Non-pigmented ciliary epithelial cell (primary cell): ENCODE results near the gene RALGAPA1.
"Not testable (repeated sequence)": the region's sequence is repeated elsewhere in the genome, so short reads cannot be mapped to it uniquely, and the experiment has no call there.

Experiments used
- DNase-seq: peaks from one replicate; pipeline ENCODE4 v3.0.0-alpha.2; 2010; ENCODE audit warnings: low read depth

Gene RALGAPA1

GRCh38 chr14:35699791-35700444, 109.2 kb downstream of the RALGAPA1 start:
- no peak for DNase-seq

DNA sequence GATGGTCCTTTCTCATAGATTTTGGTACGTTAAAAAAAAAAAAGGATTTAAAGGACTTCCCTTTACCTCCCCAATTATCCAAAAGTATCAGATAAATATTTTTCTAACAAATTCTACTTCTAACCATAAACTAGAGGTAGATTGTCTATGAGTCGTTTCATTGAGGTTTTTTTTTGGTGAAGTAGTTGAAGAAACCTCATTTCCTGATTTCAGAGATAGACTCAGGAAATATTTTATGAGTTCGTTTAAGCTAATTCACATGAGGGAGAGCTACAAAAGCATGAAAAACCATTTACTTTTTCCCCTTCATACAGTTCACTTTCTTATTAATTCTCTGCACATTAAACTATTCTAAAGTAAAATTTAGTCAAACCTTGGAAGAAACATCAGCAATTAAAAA, 112.5 kb downstream of the RALGAPA1 start:
- no peak for DNase-seq

DNA sequence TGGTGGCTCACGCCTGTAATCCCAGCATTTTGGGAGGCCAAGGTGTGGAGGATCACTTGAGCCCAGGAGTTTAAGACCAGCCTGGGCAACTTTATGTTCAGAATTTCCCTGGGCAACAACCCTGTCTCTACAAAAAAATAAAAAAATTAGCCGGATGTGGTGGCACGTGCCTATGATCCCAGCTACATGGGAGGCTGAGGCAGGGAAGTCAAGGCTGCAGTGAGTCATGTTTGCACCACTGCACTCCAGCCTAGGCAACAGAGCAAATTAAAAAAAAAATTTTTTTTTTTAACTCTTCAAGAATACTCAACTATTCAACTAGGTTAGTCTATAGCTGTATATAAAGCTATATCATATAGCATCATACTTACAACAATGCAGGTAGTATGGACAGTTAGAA, 113.0 kb downstream of the RALGAPA1 start:
- no peak for DNase-seq

- DNase-seq: no peak
These were observed 113.4 kb downstream of the RALGAPA1 start for GRCh38 chr14:35695647-35696046.

DNA sequence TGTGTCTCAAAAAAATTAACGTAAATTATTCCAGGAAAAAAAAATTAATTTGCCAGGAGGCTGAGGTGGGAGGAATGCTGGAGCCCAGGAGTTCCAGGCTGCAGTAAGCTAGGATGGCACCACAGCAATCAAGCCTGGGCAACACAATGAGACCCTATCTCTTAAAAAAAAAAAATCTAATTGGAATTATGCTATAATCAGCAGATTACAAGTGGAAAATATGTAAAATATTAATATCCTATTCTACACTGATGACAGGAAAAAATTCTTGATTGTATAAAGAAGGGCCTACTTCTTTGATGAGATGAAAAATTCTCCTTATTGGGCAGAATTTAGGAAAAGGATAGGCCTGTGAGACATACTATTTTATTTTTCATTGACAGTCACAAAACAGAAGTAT, 114.0 kb downstream of the RALGAPA1 start:
- DNase-seq: no peak

GRCh38 chr14:35689000-35689460, 120.1 kb downstream of the RALGAPA1 start:
- no peak for DNase-seq

GRCh38 chr14:35688126-35688826, 120.8 kb downstream of the RALGAPA1 start:
- no peak for DNase-seq

GRCh38 chr14:35687335-35687939, 121.7 kb downstream of the RALGAPA1 start:
- peak; percentile 45 for DNase-seq

DNA sequence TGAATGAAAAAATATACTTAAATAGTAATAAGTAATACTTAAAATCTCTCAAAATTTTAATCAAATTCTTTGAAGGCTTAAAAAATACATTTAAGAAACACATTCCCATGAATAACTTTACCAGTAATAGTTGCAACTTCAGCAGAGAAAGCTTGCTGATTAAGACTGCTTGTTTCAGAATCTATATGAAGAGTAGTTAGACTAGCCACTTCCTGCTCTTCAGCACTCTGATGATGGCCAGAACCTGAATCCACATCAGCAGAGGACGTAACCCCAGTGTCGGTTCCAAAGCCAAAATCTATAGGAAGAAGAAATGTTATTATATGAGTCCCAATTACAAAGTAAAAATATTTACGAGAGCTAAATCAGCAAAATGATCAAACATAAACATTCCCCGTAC, 125.4 kb downstream of the RALGAPA1 start:
- DNase-seq: not testable (repeated sequence)

DNA sequence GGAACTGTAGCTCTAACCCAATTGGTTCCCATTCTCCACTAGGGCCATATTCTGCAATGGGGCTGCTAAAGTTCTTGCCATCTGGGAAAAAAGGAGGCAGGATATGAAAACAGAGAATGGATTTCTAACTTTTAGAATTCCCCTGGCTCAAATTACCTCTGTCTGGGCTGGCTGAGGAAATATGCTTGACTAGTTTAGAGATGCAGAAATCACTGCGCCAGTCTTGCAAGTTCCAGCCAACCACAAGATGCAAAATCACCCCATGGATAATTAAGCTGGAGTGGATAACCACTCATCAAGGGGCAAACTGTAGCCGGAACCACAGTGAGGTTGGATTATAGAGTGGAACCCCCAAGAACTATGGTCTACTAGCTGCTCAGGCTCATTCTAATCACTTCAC, 126.3 kb downstream of the RALGAPA1 start:
- peak; percentile 27 for DNase-seq

DNA sequence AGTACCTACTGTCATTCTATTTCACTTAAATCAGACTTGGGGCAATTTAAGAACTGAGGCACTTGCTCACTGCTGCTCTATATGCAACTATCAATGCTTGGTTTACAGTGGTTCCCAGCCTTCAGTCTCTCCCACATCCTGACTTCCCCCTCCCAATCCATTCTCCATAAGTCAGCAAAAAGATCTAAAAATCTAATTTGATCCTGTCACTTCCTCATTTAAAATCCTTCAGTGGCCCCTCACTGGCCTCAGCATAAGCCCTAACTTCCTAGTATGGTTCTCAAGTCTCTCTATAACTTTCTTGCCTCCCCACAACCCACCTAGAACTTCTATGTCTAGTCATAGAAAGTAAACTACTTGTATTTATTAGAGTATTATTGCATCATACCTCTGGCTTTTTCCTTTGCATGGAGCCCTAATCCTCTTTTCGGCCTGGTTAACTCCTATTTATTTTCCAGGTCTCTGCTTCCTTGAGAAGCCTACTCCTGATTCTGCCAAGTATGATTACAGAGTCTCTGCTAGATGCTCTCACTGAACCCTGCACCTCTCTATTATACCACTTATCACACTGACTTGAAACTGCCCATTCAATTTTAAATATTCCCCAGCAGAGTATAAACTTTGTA, 130.6 kb downstream of the RALGAPA1 start:
- no peak for DNase-seq

DNA sequence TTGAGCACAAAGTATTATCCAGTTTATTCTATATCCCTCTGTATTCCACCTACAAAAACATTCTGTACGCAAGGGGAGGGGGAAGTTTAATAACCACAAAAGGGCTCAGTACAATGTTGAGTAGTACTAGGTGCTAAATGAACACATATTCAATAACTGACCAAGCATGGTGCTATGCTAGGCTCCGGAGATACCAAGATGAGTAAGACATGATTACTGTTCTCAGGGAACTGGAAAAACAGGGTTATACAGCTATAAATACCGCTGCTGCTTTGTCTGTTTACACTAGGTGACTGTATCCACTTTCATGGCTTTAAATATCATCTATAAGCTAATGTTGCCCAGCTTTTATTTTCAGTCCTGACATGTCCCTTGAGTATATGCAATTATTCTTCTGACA, 139.3 kb downstream of the RALGAPA1 start:
- DNase-seq: peak; percentile 83

DNA sequence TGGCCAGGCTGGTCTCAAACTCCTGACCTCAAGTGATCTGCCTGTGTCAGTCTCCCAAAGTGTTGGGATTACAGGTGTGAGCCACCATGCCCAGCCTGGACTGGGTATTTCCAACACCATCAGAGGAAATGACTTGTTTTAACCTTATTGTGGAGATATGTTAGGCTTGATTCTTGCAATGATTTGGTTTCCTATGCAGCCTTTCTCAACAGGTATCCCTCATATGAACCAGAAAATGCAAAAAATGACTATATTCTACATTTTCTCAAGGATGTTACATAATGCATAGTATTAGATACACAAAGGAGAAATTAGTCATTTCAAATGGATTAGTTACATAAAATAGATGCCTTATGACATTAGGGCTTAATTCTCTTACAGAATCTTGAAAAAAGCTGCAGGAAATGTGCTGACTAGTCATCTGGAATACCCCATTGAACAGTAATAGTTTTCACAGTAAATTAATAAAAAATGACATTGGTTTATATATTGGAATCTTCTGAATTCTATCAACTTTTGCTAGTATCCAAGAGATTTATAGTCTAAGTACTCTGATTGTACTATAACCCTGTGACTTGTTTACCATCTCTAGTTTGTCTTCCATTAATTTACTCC, 142.6 kb downstream of the RALGAPA1 start:
- DNase-seq: no peak

GRCh38 chr14:35661875-35662274, 147.2 kb downstream of the RALGAPA1 start:
- DNase-seq: no peak

GRCh38 chr14:35653045-35653444, 156.1 kb downstream of the RALGAPA1 start:
- DNase-seq: no peak

GRCh38 chr14:35643513-35643912, 165.6 kb downstream of the RALGAPA1 start:
- no peak for DNase-seq

DNA sequence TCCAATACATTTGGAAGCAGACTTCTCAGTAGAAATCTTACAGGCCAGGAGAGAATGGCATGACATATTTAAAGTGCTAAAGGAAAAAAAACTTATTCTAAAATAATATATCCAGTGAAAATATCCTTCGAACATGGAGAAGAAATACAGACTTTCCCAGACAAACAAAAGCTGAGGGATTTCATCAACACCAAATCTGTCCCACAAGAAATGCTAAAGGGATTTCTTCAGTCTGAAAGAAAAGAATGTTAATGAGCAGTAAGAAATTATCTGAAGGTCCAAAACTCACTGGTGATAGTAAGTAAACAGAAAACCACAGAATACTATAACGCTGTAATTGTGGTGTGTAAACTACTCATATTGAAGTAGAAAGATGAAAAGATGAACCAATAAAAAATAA, 171.2 kb downstream of the RALGAPA1 start:
- DNase-seq: no peak

DNA sequence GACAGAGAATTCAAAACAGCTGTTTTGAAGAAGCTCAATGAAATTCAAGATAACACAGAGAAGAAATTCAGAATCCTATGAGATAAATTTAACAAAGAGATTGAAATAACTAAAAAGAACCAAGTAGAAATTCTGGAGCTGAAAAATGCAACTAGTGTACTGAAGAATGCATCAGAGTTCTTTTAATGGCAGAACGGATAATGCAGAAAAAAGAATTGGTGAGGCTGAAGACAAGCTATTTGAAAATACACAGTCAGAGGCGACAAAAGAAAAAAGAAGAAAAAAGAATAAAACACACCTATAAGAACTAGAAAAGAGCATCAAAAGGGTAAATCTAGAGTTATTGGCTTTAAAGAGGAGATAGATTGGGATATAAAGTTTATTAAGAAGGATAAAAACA, 171.8 kb downstream of the RALGAPA1 start:
- DNase-seq: no peak

DNA sequence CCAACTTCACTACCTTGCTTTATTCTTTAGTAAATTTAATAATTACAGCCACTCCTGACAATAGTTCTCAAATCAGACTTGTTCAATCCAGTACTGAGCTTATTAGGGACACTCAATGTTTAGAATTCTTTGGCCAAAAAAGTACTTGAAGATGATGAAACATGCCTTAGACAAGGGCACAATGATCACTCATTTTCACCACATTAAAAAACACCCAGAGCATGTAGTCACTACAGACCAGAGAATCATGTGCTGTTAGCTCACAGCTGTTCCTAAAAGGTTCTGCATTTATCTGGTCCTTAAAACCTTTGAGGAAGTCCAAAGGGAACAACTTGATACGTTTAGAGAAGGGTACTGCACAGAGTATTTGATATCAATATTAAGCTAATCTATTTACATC, 176.4 kb downstream of the RALGAPA1 start:
- no peak for DNase-seq

DNA sequence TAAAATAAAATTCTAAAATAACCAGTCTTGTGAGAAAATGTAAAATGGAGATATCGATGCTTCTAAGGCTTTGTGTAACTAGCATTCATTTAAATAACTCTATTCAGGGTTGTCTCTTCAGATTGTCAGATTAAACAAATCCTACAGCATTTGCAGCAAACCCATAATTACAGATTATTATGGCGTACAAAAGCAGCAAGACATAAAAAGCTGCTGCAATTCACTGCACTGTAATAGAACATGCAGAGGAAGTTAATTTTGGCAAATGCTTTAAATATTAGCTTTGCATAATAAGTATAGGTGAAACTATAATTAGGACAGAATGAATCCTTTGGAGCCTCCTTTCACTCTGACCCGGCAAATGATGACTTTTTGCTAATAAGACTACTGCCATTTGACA, 176.8 kb downstream of the RALGAPA1 start:
- no peak for DNase-seq

- no peak for DNase-seq
These were observed 177.9 kb downstream of the RALGAPA1 start for GRCh38 chr14:35631071-35631805.

DNA sequence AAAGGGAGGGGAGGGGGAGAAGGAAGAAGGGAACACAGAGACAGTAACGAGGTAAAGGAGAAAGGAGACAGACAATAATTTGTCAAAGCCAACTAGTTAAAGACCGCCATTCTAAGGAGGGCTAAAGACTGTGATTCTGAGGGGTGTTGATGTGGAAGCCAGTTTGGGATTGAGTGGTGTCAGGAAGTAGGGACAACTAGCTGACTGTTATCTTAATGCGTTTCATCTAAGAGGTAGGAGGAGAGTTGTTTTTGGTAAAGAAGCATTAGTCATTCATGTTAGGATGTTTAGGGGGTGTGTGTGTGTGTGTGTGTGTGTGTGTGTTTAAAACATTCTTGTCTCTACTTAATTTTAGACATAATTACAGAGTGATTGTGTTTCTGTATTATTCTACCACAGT, 180.1 kb downstream of the RALGAPA1 start:
- no peak for DNase-seq
